Testis (tissue), 2 donors: ENCODE data around the gene GSG1L2.

Experiments
- CTCF ChIP-seq, 3 experiments: fragments of 450-650 bp in 2 of 3; fragments of 200-600 bp in 1 of 3; sonication (generic) in 1 of 3; IDR thresholded peaks; one replicate each; pipeline ENCODE4 v1.5.1; 2016 to 2019; ENCODE audit warnings: antibody characterized with exemption in 3 of 3, mild to moderate bottlenecking in 2 of 3, moderate library complexity in 1 of 3
- POLR2A ChIP-seq: fragments of 450-650 bp; IDR thresholded peaks from one replicate; pipeline ENCODE4 v1.6.1; 2017; ENCODE audit warnings: antibody characterized with exemption, mild to moderate bottlenecking, moderate library complexity

- no peak for TF ChIP-seq CTCF (IDR thresholded peaks at IDR 0.05)
- TF ChIP-seq POLR2A, result no peak
Measured at GRCh38 chr17:9792181-9792840, 29.6 kb downstream of the GSG1L2 start.
